Stimulated activated effector memory CD8-positive, alpha-beta T cell treated with anti-CD3 and anti-CD28 coated beads, Interleukin-12 subunit alpha, Interleukin-12 subunit beta, amount 100 ng/mL, for 72 hours (primary cell): ENCODE measurements around the gene CHST4.
A peak's percentile ranks its signal among the peaks of the same experiment; 100 is the strongest.
"Not testable (repeated sequence)": the region's sequence is repeated elsewhere in the genome, so short reads cannot be mapped to it uniquely, and the experiment has no call there.

Experiments used
- ATAC-seq: fragments of 150-1000 bp; cut with Tn5 transposase; 2 replicates; pipeline ENCODE4 v1.10.0; 2021
- DNase-seq, 2 donors: peaks; one replicate each; pipeline ENCODE4 v3.0.0; 2021 to 2022; ENCODE audit warnings: low spot score in 2 of 2
- H3K27ac Mint-ChIP-seq: one replicate; pipeline ENCODE4 v1.8.0; 2022; ENCODE audit warnings: mild to moderate bottlenecking, mixed read lengths
- H3K36me3 Mint-ChIP-seq: one replicate; pipeline ENCODE4 v1.8.0; 2022; ENCODE audit warnings: mild to moderate bottlenecking, mixed read lengths
- H3K4me1 Mint-ChIP-seq: one replicate; pipeline ENCODE4 v1.8.0; 2022; ENCODE audit warnings: mixed read lengths
- H3K4me3 Mint-ChIP-seq: one replicate; pipeline ENCODE4 v1.8.0; 2022; ENCODE audit warnings: mild to moderate bottlenecking, mixed read lengths
- H3K9me3 Mint-ChIP-seq: one replicate; pipeline ENCODE4 v1.8.0; 2022; ENCODE audit warnings: mixed read lengths

The CHST4 gene

GRCh38 chr16:71552698-71553503, 26.7 kb downstream of the CHST4 start:
- H3K36me3 Mint-ChIP-seq = no peaks in the 10 kb centered on the region
- H3K4me1 Mint-ChIP-seq = no peaks in the 10 kb centered on the region
- H3K27ac Mint-ChIP-seq = no peak overlapping the region
- no peaks in the 10 kb centered on the region for H3K9me3 Mint-ChIP-seq
- ATAC-seq (no peak), DNase-seq (no peak)
- no peak overlapping the region for H3K4me3 Mint-ChIP-seq

DNA sequence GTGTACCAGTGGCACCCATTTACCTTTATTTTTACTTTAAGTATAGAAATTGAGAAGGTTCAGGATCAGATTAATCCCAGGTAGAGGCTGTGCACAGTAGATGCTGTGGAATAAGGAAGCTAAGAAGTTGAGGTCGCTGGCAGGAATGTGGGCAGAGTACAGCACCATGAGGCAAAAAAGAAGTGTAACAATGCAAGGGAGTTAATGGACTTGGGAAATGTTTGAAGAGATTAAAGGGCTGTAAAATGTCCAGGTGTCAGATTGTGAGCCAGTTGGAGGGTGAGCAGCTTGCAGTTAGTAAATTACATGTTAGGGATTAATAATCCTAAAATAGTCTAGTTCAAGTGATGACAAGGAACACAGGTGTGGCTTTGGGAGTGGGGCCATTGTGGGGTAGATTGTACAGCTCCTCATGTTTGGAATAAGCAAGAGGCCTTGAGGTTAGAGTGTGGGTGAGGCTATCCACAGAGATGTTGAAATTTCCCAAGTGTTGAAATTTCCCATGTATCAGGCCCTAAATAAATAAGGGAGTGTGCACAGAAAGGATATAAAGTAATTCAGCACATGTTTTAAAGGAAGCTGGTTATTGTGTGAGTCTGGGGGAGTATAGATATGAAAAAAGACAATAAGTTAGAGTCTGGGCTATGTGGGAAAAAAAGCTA, 29.1 kb downstream of the CHST4 start:
- DNase-seq (no peak), ATAC-seq (no peak)
- Mint-ChIP-seq H3K9me3 (no peaks in the 10 kb centered on the region), H3K36me3 (no peaks in the 10 kb centered on the region), H3K4me3 (no peak overlapping the region), H3K27ac (no peak overlapping the region), H3K4me1 (no peaks in the 10 kb centered on the region)

DNA sequence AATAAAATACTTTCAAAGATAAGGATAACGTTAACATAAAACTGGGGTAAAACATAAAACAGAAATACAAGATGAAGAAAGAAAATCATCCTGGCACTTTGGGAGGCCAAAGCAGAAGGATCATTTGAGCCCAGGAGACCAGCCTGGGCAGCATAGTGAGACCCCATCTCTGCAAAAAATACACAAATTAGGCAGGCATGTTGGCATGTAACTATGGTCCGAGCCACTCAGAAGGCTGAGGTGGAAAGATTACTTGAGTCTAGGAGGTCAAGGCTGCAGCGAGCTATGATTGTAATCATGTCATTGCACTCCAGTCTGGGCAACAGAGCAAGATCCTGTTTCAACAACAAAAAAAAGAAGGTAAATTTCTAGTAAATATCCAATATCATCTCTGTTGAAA, 31.1 kb downstream of the CHST4 start:
- DNase-seq (no peak), ATAC-seq (no peak)
- Mint-ChIP-seq H3K36me3 (no peaks in the 10 kb centered on the region), H3K4me1 (no peaks in the 10 kb centered on the region), H3K4me3 (no peak overlapping the region), H3K27ac (no peak overlapping the region), H3K9me3 (peaks cover 2% of the 10 kb centered on the region)

DNA sequence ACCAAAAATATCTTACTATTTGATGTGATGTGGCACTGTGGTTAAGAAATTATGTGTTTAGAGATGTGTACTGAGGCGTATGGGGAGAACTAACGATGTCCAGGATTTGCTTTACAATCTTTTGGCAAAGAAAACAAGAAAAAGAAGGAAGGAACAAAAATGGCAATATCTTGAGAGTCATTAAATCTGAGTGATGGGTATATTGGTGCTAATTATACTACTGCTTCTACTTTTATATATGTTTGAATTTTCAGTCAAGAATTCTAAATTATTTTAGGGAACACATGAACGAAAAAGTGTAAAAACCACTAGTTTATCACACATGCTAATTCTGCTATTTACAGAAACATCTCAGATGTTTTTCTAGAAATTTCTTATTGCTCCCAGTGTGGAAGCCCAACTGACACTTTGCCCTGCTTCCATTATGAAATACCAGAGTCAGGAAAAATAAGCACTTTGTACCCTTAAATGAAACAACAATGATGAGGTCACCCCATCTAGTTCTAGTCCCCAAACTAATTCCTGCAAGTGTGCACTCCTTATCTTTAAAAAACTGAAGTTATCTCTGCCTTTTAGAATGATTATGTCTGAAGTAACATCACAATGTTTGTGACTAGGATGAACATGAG, 31.8 kb downstream of the CHST4 start:
- Mint-ChIP-seq H3K36me3 (no peaks in the 10 kb centered on the region), H3K9me3 (peaks cover 6% of the 10 kb centered on the region), H3K4me1 (no peaks in the 10 kb centered on the region), H3K27ac (no peak overlapping the region), H3K4me3 (no peak overlapping the region)
- ATAC-seq = no peak
- no peak for DNase-seq

GRCh38 chr16:71559855-71560254, 33.6 kb downstream of the CHST4 start:
- H3K4me1 Mint-ChIP-seq = peaks cover 10% of the 10 kb centered on the region
- no peak for ATAC-seq
- H3K27ac Mint-ChIP-seq = no peak overlapping the region
- DNase-seq = no peak
- H3K9me3 Mint-ChIP-seq = peaks cover 6% of the 10 kb centered on the region
- H3K36me3 Mint-ChIP-seq = peaks cover 9% of the 10 kb centered on the region
- H3K4me3 Mint-ChIP-seq = no peak overlapping the region

DNA sequence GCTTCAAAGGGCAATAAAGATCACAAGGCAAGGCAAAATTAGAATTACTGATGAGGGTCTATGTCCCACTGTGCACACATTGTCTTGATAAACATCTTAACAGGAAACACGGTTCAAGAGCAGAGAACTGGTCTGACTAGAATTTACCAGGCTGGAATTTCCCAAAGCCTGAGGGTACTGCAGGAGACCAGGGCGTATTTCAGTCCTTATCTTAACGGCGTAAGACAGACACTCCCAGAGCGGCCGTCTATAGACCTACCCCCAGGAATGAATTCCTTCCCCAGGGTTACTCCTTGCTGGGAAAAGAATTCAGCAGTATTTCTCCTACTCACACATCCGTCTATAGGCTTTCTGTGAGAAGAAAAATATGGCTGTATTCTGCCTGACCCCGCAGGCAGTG, 35.7 kb downstream of the CHST4 start:
- H3K27ac Mint-ChIP-seq, ATAC-seq: not testable (repeated sequence)
- peaks cover 18% of the 10 kb centered on the region for H3K36me3 Mint-ChIP-seq

GRCh38 chr16:71562552-71562951, 36.3 kb downstream of the CHST4 start:
- DNase-seq (no peak), ATAC-seq (no peak)
- H3K4me1 Mint-ChIP-seq = peaks cover 24% of the 10 kb centered on the region
- H3K27ac Mint-ChIP-seq = no peak overlapping the region
- H3K36me3 Mint-ChIP-seq = peaks cover 18% of the 10 kb centered on the region
- H3K9me3 Mint-ChIP-seq = peaks cover 6% of the 10 kb centered on the region
- H3K4me3 Mint-ChIP-seq = no peak overlapping the region

More for the DNA sequence above, 35.7 kb downstream of the CHST4 start:
- H3K4me1 Mint-ChIP-seq = peaks cover 24% of the 10 kb centered on the region
- not testable (repeated sequence) for H3K4me3 Mint-ChIP-seq, H3K9me3 Mint-ChIP-seq, DNase-seq

- Mint-ChIP-seq H3K9me3 (peaks cover 6% of the 10 kb centered on the region), H3K4me1 (peaks cover 24% of the 10 kb centered on the region), H3K36me3 (peaks cover 18% of the 10 kb centered on the region), H3K27ac (peak overlapping the region; percentile 96), H3K4me3 (peak overlapping the region; percentile 82)
- ATAC-seq (no peak), DNase-seq (no peak)
Observed at GRCh38 chr16:71564335-71564967, 38.2 kb downstream of the CHST4 start.

- Mint-ChIP-seq H3K4me1 (peaks cover 24% of the 10 kb centered on the region), H3K9me3 (peaks cover 6% of the 10 kb centered on the region), H3K4me3 (peak overlapping the region; percentile 82), H3K27ac (peak overlapping the region; percentile 96), H3K36me3 (peaks cover 18% of the 10 kb centered on the region)
- ATAC-seq (no peak), DNase-seq (no peak)
Observed at GRCh38 chr16:71565812-71566700, 39.8 kb downstream of the CHST4 start.

DNA sequence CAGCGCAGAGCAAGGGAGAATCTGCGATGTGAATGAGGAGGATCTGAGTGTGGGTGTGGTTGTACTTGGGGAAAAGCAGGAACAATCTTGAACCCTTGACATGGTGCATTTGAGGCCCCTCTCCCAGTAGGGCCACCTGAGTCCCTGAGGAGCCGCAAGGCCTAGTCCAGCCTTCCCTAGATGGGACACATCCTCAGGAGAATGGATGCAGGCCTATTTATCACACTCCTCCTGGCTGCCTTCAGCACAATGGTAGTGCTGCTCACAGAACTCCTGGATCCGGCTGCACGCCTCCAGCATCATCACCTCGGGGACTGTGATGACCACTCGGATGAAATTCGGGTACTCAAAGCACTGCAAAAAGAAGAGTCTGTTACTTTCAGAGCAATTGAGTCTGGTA, 41.7 kb downstream of the CHST4 start:
- Mint-ChIP-seq H3K4me1 (peaks cover 24% of the 10 kb centered on the region), H3K4me3 (no peak overlapping the region), H3K36me3 (peaks cover 18% of the 10 kb centered on the region), H3K9me3 (no peaks in the 10 kb centered on the region), H3K27ac (no peak overlapping the region)
- no peak for ATAC-seq
- DNase-seq = no peak

DNA sequence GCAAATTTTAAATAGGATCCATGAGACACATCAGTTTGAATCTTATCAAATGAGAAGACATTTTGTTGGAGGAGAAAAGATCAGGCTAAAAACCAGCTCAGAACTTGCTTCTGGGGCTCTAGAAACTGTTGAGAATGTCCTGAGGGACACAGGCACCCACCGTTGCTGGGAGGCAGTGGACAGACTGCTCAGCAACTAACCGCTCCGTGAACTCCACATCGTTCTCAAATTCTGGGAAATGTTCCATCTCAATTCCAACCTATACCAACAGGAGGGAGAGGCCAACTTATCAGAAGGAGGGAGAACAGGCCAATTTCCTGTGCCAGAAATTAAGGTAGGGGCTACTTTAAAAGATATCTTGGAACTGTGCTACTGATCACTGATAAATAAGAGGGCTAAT, 42.3 kb downstream of the CHST4 start:
- Mint-ChIP-seq H3K4me3 (no peak overlapping the region), H3K36me3 (peaks cover 18% of the 10 kb centered on the region)

GRCh38 chr16:71569621-71570020, 43.4 kb downstream of the CHST4 start:
- H3K4me1 Mint-ChIP-seq = peaks cover 17% of the 10 kb centered on the region
- DNase-seq (no peak), ATAC-seq (no peak)
- H3K9me3 Mint-ChIP-seq = no peaks in the 10 kb centered on the region
- no peak overlapping the region for H3K27ac Mint-ChIP-seq
- H3K4me3 Mint-ChIP-seq = no peak overlapping the region
- H3K36me3 Mint-ChIP-seq = peaks cover 11% of the 10 kb centered on the region

More for the DNA sequence above, 42.3 kb downstream of the CHST4 start:
- H3K27ac Mint-ChIP-seq = no peak overlapping the region
- ATAC-seq = no peak
- H3K4me1 Mint-ChIP-seq = peaks cover 24% of the 10 kb centered on the region
- no peaks in the 10 kb centered on the region for H3K9me3 Mint-ChIP-seq
- no peak for DNase-seq

DNA sequence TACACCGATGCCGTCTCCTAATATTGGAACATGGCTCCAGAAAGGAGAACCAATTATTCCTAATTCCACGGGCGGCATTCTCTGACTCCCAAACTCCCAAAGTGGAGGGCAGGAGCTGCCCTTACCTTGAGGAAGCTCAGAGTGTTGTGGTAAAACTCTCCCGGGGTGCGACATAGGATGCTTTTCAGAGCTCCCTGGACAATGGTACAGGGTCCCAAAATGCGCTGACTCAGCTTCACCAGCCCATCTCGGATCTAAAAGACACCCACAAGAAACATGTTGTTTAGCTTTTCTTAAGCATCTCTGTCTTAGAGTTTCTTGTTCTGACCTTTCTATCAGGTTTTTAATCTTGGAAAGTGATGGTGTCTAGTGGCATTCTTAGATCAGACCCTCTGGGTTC, 43.9 kb downstream of the CHST4 start:
- Mint-ChIP-seq H3K4me1 (peaks cover 12% of the 10 kb centered on the region), H3K4me3 (no peak overlapping the region), H3K27ac (no peak overlapping the region), H3K9me3 (no peaks in the 10 kb centered on the region), H3K36me3 (peaks cover 6% of the 10 kb centered on the region)
- ATAC-seq (no peak), DNase-seq (no peak)

DNA sequence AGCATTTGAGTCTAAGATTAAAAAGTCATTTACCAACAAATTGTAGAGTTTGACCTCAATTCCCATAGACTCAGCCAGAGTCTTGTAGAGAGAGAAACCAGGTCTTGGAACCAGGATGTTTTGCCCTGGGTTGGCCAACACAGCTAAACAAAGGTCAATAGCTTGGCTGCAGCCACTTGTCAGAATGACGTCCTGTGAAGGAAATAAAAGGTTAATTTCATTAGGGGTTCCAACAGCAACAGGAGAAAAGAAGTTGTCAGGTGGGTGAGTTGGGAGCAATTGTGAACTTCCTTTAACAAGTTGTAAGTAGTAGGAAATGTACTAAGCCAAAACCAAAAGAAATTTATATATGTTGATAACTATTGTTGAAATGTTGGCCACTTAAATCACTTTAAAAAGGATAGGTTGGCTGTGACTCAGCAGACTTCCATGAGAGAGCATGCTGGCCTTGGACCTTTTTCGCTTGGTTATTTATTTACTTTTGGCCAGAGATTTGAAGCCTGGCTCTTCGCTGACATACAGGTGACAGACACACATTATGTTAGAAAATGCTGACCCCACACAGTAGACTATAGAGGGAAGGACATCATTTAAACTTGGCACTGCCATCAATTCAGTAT, 46.4 kb downstream of the CHST4 start:
- no peak for DNase-seq
- Mint-ChIP-seq H3K9me3 (no peaks in the 10 kb centered on the region), H3K4me1 (no peaks in the 10 kb centered on the region), H3K27ac (no peak overlapping the region), H3K36me3 (no peaks in the 10 kb centered on the region), H3K4me3 (no peak overlapping the region)
- ATAC-seq = no peak
